Smooth muscle cell (in vitro differentiated cells): Measurements from ENCODE around the gene TFR2. TPM values are rescaled to one million over a fixed set of nuclear protein-coding genes. Genes with fewer than 3 reads are reported as not detected.

Experiments used
- DNase-seq: peaks from one replicate; lab custom pipeline; 2025; ENCODE audit not compliant: unreplicated experiment; lab: John Stamatoyannopoulos, UW
- H2AFZ ChIP-seq: fragments of 200-600 bp; sonication (generic); 2 replicates; pipeline ENCODE4 v1.6.0; 2016; ENCODE audit warnings: antibody characterized with exemption, low read depth, mild to moderate bottlenecking
- H3F3A ChIP-seq: fragments of 200-600 bp; sonication (generic); 2 replicates; pipeline ENCODE4 v1.6.0; 2017; ENCODE audit warnings: antibody characterized with exemption, low read depth
- H3K27ac ChIP-seq: fragments of 200-600 bp; sonication (generic); 2 replicates; pipeline ENCODE4 v1.5.1; 2016; ENCODE audit warnings: low read depth, mild to moderate bottlenecking
- H3K27me3 ChIP-seq: fragments of 200-600 bp; sonication (generic); 2 replicates; pipeline ENCODE4 v1.6.1; 2016; ENCODE audit warnings: low read depth, mild to moderate bottlenecking
- H3K36me3 ChIP-seq: fragments of 200-600 bp; sonication (generic); 2 replicates; pipeline ENCODE4 v1.5.1; 2016; ENCODE audit warnings: low read depth
- H3K4me1 ChIP-seq: fragments of 200-600 bp; sonication (generic); 2 replicates; pipeline ENCODE4 v1.5.1; 2016; ENCODE audit warnings: low read depth
- H3K4me2 ChIP-seq: fragments of 200-600 bp; sonication (generic); 2 replicates; pipeline ENCODE4 v1.6.0; 2016; ENCODE audit warnings: mild to moderate bottlenecking
- H3K4me3 ChIP-seq: fragments of 200-600 bp; sonication (generic); 2 replicates; pipeline ENCODE4 v1.5.1; 2016; ENCODE audit warnings: mild to moderate bottlenecking
- H3K79me2 ChIP-seq: fragments of 200-600 bp; sonication (generic); 2 replicates; pipeline ENCODE4 v1.6.0; 2016; ENCODE audit warnings: low read depth, mild to moderate bottlenecking
- H3K9ac ChIP-seq: fragments of 200-600 bp; sonication (generic); 2 replicates; pipeline ENCODE4 v1.6.0; 2016; ENCODE audit warnings: low read depth
- H3K9me3 ChIP-seq: fragments of 200-600 bp; sonication (generic); replicated peaks from 2 replicates; pipeline ENCODE4 v1.5.1; 2016; ENCODE audit warnings: low read depth
- H4K20me1 ChIP-seq: fragments of 200-600 bp; sonication (generic); 2 replicates; pipeline ENCODE4 v1.6.0; 2016; ENCODE audit warnings: low read depth
- CTCF ChIP-seq: fragments of 200-600 bp; sonication (generic); IDR thresholded peaks from 2 replicates; pipeline ENCODE4 v1.5.1; 2017; ENCODE audit warnings: borderline replicate concordance, mild to moderate bottlenecking, antibody characterized with exemption; ENCODE audit not compliant: insufficient read depth, poor library complexity, severe bottlenecking
- WGBS: methylation state at CpG from one replicate; pipeline ENCODE4 v1.1.7; 2016; ENCODE audit warnings: low lambda C conversion rate; 5-methylcytosine and 5-hydroxymethylcytosine counted together
- polyA plus RNA-seq: library from polyadenylated mRNA; unstranded; fragments of >200 nt; fragmentation: Nextera tagmentation; extraction: Ambion mirVana; gene quantifications from 2 replicates; pipeline ENCODE4 v1.2.1, GENCODE V29; 2016
- total RNA-seq: library from RNA; depleted of rRNA; stranded (reverse); fragments of >200 nt; gene quantifications from 2 replicates; pipeline ENCODE4 v1.2.3, GENCODE V29; 2014

The TFR2 gene
- total and polyA plus RNA-seq, 2 experiments from 2014 or later: 1.9 to 3.2 TPM

DNA sequence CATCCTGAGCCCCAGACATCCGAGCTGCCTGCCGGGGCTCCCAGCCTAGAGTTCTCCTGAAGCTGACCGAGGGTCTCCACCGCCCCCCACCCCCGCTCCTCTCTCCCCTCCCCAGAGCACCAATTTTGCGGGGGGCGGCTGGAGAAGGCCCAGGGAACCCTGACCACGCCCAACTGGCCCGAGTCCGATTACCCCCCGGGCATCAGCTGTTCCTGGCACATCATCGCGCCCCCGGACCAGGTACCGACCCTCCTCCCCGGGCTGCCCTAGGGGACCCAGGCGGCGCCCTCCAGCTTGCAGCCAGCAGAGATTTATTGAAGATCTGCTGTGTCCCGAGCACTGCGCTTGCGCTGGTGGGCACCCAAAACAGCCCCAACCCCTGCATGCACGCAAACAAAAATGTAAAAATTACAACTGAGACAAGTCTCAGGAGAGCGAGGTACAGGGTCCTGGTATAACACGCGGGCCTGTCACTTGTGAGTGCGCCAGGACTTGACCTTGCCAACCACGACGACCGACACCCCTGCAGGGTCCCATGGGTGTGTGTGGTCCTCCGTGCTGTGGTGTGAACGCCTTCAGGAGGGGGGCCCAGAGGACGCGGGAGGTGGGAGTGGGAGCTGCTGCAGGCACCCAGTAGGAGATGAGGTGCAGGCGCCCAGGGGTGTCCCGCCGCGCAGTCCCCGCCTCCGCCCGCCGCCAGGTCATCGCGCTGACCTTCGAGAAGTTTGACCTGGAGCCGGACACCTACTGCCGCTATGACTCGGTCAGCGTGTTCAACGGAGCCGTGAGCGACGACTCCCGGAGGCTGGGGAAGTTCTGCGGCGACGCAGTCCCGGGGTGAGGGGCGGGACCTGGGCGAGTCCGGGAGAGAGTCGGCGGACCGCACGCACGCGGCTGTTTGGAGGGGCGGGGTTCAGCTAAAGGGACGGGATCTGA lies 36.1 kb downstream of the TFR2 start:
- Histone ChIP-seq H3K4me2 (peak overlapping the region; percentile 95), H3K79me2 (peaks cover 3% of the 10 kb centered on the region), H2AFZ (no peak overlapping the region), H3K27me3 (no peaks in the 10 kb centered on the region), H3K27ac (no peak overlapping the region), H3K4me1 (peaks cover 19% of the 10 kb centered on the region), H3K36me3 (no peaks in the 10 kb centered on the region), H3K4me3 (peak overlapping the region; percentile 56), H4K20me1 (peaks cover 19% of the 10 kb centered on the region), H3F3A (peaks cover 25% of the 10 kb centered on the region), H3K9me3 (no peaks in the 10 kb centered on the region), H3K9ac (no peak overlapping the region)
- no peak for TF ChIP-seq CTCF
- no peak for DNase-seq
- WGBS: 23% methylated on average over 51 of the region's 68 CpGs

GRCh38 chr7:100604028-100604975 lies 37.0 kb downstream of the TFR2 start:
- under 1% methylated on average over 37 of the region's 70 CpGs for WGBS
- no peaks in the 10 kb centered on the region for H3K27me3 ChIP-seq

DNA sequence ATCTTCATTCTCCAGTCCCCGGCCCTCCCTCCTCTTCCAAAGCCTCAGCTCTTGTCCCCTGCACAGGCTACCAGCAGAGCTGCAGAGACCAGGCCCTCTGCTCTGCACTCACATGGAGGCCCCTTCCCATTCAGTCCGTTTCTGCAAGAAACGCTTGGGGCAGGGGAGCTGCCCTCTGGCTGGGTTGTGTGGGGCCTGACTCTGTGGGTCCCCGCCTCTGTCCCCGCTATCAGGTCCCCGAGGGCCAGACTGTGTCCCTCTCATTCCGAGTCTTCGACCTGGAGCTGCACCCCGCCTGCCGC lies 37.7 kb downstream of the TFR2 start:
- no peak overlapping the region for H2AFZ ChIP-seq
- H4K20me1 ChIP-seq: peaks cover 19% of the 10 kb centered on the region
- H3K36me3 ChIP-seq: no peaks in the 10 kb centered on the region
- H3K9me3 ChIP-seq: no peaks in the 10 kb centered on the region
- peaks cover 3% of the 10 kb centered on the region for H3K79me2 ChIP-seq
- H3F3A ChIP-seq: peaks cover 25% of the 10 kb centered on the region
- H3K4me3 ChIP-seq: peak overlapping the region; percentile 56
- DNase-seq: no peak
- no peaks in the 10 kb centered on the region for H3K27me3 ChIP-seq
- H3K27ac ChIP-seq: peak overlapping the region; percentile 57
- peaks cover 19% of the 10 kb centered on the region for H3K4me1 ChIP-seq
- no peak for TF ChIP-seq CTCF
- H3K9ac ChIP-seq: no peak overlapping the region
- peak overlapping the region; percentile 95 for H3K4me2 ChIP-seq
- 7% methylated on average over 10 of the region's 10 CpGs for WGBS

More at GRCh38 chr7:100604028-100604975, 37.0 kb downstream of the TFR2 start:
- Histone ChIP-seq H3K4me1 (peaks cover 19% of the 10 kb centered on the region), H3K4me2 (peak overlapping the region; percentile 95), H3K27ac (peak overlapping the region; percentile 57), H3K9ac (no peak overlapping the region), H3K36me3 (no peaks in the 10 kb centered on the region), H2AFZ (peak overlapping the region; percentile 59), H4K20me1 (peaks cover 19% of the 10 kb centered on the region), H3K9me3 (no peaks in the 10 kb centered on the region), H3K79me2 (peaks cover 3% of the 10 kb centered on the region), H3F3A (peaks cover 25% of the 10 kb centered on the region), H3K4me3 (peak overlapping the region; percentile 56)
- peak; percentile 37 for TF ChIP-seq CTCF
- DNase-seq: peak; percentile 60
